Measurements from ENCODE around the gene FRMPD2.
"Not testable (repeated sequence)": the region's sequence is repeated elsewhere in the genome, so short reads cannot be mapped to it uniquely, and the experiment has no call there.

DNA sequence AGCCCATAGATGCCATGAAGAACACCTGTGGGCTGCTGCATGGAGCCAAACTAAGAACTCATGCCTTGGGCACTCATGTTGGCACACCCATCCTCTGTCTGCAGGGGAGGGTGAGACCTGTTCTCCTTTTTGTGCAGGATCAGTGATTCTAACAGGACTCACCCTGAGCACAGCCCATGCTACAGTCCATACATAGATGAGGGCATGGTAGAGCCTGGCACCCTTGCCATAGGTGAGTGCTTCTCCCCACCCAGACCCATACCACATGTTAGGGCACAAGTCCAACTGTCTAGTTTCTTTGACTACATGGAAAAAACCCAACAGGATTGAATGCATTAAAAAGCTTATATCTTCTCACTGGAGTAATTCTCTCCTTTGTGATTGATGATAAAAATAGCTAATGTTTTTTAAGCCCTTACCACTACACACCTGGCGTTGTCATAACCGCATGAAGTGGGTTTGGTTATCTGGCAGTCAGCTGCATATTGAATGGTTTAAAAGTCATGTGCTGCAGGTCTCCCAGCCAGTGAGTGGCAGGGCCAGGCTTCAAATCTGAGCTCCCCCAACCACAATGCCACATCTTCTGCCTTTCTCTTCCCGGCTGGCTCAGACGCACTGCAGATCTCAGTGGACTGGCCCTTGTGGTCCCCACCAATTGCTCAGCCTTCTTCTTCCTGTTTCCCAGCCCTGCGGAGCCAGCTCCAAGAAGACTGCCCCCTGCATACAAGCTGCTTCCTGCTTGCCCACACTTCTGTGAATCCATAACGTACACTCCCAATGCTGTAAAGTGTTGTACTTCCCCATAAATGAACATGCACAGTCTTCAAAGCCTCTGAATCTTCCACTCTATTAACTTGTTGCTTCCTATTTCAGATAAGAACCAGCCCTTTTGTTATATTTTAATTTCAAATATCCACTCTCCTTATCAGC lies 120.0 kb downstream of the FRMPD2 start:
- not testable (repeated sequence) for TF ChIP-seq ZNF219 (CRISPR knock-in tag; IDR thresholded peaks at IDR 0.05; ENCODE audit: borderline replicate concordance); JUN (CRISPR knock-in tag; IDR thresholded peaks at IDR 0.05); USF2 (CRISPR knock-in tag; IDR thresholded peaks at IDR 0.05); ATF6 (CRISPR knock-in tag; IDR thresholded peaks at IDR 0.05); CREB1 (CRISPR knock-in tag; IDR thresholded peaks at IDR 0.05); ESRRA (CRISPR knock-in tag; IDR thresholded peaks at IDR 0.05; ENCODE audit: borderline replicate concordance); NR1H2 (CRISPR knock-in tag; IDR thresholded peaks at IDR 0.05)
- TF ChIP-seq, protein P1, sequence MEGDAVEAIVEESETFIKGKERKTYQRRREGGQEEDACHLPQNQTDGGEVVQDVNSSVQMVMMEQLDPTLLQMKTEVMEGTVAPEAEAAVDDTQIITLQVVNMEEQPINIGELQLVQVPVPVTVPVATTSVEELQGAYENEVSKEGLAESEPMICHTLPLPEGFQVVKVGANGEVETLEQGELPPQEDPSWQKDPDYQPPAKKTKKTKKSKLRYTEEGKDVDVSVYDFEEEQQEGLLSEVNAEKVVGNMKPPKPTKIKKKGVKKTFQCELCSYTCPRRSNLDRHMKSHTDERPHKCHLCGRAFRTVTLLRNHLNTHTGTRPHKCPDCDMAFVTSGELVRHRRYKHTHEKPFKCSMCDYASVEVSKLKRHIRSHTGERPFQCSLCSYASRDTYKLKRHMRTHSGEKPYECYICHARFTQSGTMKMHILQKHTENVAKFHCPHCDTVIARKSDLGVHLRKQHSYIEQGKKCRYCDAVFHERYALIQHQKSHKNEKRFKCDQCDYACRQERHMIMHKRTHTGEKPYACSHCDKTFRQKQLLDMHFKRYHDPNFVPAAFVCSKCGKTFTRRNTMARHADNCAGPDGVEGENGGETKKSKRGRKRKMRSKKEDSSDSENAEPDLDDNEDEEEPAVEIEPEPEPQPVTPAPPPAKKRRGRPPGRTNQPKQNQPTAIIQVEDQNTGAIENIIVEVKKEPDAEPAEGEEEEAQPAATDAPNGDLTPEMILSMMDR (IDR thresholded peaks at IDR 0.05) = not testable (repeated sequence)
- TF ChIP-seq, protein P2, sequence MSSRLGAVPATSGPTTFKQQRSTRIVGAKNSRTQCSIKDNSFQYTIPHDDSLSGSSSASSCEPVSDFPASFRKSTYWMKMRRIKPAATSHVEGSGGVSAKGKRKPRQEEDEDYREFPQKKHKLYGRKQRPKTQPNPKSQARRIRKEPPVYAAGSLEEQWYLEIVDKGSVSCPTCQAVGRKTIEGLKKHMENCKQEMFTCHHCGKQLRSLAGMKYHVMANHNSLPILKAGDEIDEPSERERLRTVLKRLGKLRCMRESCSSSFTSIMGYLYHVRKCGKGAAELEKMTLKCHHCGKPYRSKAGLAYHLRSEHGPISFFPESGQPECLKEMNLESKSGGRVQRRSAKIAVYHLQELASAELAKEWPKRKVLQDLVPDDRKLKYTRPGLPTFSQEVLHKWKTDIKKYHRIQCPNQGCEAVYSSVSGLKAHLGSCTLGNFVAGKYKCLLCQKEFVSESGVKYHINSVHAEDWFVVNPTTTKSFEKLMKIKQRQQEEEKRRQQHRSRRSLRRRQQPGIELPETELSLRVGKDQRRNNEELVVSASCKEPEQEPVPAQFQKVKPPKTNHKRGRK (CRISPR knock-in tag; IDR thresholded peaks at IDR 0.05; ENCODE audit: borderline replicate concordance) = not testable (repeated sequence)
- TF ChIP-seq, protein P3, sequence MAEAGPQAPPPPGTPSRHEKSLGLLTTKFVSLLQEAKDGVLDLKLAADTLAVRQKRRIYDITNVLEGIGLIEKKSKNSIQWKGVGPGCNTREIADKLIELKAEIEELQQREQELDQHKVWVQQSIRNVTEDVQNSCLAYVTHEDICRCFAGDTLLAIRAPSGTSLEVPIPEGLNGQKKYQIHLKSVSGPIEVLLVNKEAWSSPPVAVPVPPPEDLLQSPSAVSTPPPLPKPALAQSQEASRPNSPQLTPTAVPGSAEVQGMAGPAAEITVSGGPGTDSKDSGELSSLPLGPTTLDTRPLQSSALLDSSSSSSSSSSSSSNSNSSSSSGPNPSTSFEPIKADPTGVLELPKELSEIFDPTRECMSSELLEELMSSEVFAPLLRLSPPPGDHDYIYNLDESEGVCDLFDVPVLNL (CRISPR knock-in tag; IDR thresholded peaks at IDR 0.05; ENCODE audit: borderline replicate concordance, low read depth) = not testable (repeated sequence)

All from WTC11 (cell line).